GM19438 (cell line): ENCODE measurements around the gene GPR42.
"Not testable (repeated sequence)": the region's sequence is repeated elsewhere in the genome, so short reads cannot be mapped to it uniquely, and the experiment has no call there.

Source experiments
- ATAC-seq: cut with Tn5 transposase; IDR thresholded peaks from one replicate; pipeline ENCODE4 v1.9.1; 2021; ENCODE audit warnings: low read depth; ENCODE audit not compliant: unreplicated experiment

GPR42 gene

GRCh38 chr19:35392742-35393715, 22.2 kb downstream of the GPR42 start:
- ATAC-seq, result no peak

- no peak for ATAC-seq
Measured at GRCh38 chr19:35395382-35396199, 24.7 kb downstream of the GPR42 start.

GRCh38 chr19:35396240-35396885, 25.5 kb downstream of the GPR42 start:
- ATAC-seq, result no peak

- ATAC-seq, result no peak
Measured at GRCh38 chr19:35397064-35397463, 26.2 kb downstream of the GPR42 start.

- ATAC-seq, result no peak
Measured at GRCh38 chr19:35398570-35398969, 27.7 kb downstream of the GPR42 start.

- no peak for ATAC-seq
Measured at GRCh38 chr19:35399231-35399630, 28.4 kb downstream of the GPR42 start.

- ATAC-seq, result no peak
Measured at GRCh38 chr19:35399948-35400772, 29.3 kb downstream of the GPR42 start.

GRCh38 chr19:35400773-35401100, 29.9 kb downstream of the GPR42 start:
- no peak for ATAC-seq

- ATAC-seq, result not testable (repeated sequence)
Measured at GRCh38 chr19:35401416-35401815, 30.5 kb downstream of the GPR42 start.

- no peak for ATAC-seq
Measured at GRCh38 chr19:35403116-35403760, 32.4 kb downstream of the GPR42 start.

- ATAC-seq, result no peak
Measured at GRCh38 chr19:35404879-35405622, 34.2 kb downstream of the GPR42 start.

GRCh38 chr19:35407619-35408018, 36.8 kb downstream of the GPR42 start:
- no peak for ATAC-seq

- peak; percentile 63 for ATAC-seq
Measured at GRCh38 chr19:35408284-35409171, 37.7 kb downstream of the GPR42 start.

- ATAC-seq, result no peak
Measured at GRCh38 chr19:35409191-35409590, 38.3 kb downstream of the GPR42 start.

- no peak for ATAC-seq
Measured at GRCh38 chr19:35410487-35410886, 39.6 kb downstream of the GPR42 start.

GRCh38 chr19:35414442-35414841, 43.6 kb downstream of the GPR42 start:
- ATAC-seq, result no peak

- ATAC-seq, result no peak
Measured at GRCh38 chr19:35416331-35416730, 45.5 kb downstream of the GPR42 start.

- no peak for ATAC-seq
Measured at GRCh38 chr19:35417278-35417677, 46.4 kb downstream of the GPR42 start.
